Lower leg skin (tissue), 4 donors: ENCODE measurements around the gene AVEN. TPM values are rescaled to one million over a fixed set of nuclear protein-coding genes. Genes with fewer than 3 reads are reported as not detected.

Source experiments
- DNase-seq, 2 donors: peaks; one replicate each; pipeline ENCODE4 v3.0.0-alpha.2; 2019; ENCODE audit warnings: low spot score in 2 of 2
- H3K4me3 ChIP-seq: fragments of 200-600 bp; sonication (generic); 2 replicates; pipeline ENCODE4 v1.5.1; 2017; ENCODE audit warnings: mild to moderate bottlenecking, low read depth; ENCODE audit not compliant: poor library complexity, severe bottlenecking
- CTCF ChIP-seq, 3 donors: fragments of 450-650 bp; IDR thresholded peaks; one replicate each; pipeline ENCODE4 v1.5.1; 2016; ENCODE audit warnings: antibody characterized with exemption in 3 of 3, mild to moderate bottlenecking in 3 of 3, moderate library complexity in 2 of 3
- POLR2A ChIP-seq, 2 donors: fragments of 450-650 bp; IDR thresholded peaks; one replicate each; pipeline ENCODE4 v1.6.1; 2016 to 2017; ENCODE audit warnings: antibody characterized with exemption in 2 of 2, mild to moderate bottlenecking in 1 of 2, moderate library complexity in 1 of 2
- WGBS, 2 donors: methylation state at CpG; one replicate each; pipeline ENCODE4 v1.1.5; 2018; 5-methylcytosine and 5-hydroxymethylcytosine counted together
- intact Hi-C: fragments of 100-400 bp; cut with DNase I; formaldehyde crosslinking; loops from one replicate; pipeline ENCODE4 v1.15.0; 2023; ENCODE audit warnings: low total_unique reads
- total RNA-seq, 4 donors: library from RNA; depleted of rRNA; stranded (reverse); fragments of >200 nt; gene quantifications; one replicate each; pipeline ENCODE4 v1.1.0, GENCODE V29; 2016

AVEN gene
- total RNA-seq, 4 donors from 2014 or later, result 9.7 to 17.0 (median 12.9) TPM

- no peak overlapping the region for H3K4me3 ChIP-seq
- no peak for TF ChIP-seq POLR2A (IDR thresholded peaks at IDR 0.05)
- no peak for TF ChIP-seq CTCF (IDR thresholded peaks at IDR 0.05)
- intact Hi-C loops, result no loop called here
- WGBS, 2 donors, result 92 to 95% methylated on average over 9 of the region's 9 CpGs
- DNase-seq, result no peak
Observed at GRCh38 chr15:33994005-33994615, 44.9 kb downstream of the AVEN start.

- no peak for DNase-seq
- intact Hi-C loops, result no loop called here
- 89 to 95% methylated on average over 4 of the region's 4 CpGs for WGBS, 2 donors
- TF ChIP-seq POLR2A (IDR thresholded peaks at IDR 0.05) (no peak), CTCF (IDR thresholded peaks at IDR 0.05) (no peak)
- H3K4me3 ChIP-seq, result no peak overlapping the region
Observed at GRCh38 chr15:33988384-33988783, 50.6 kb downstream of the AVEN start.

- H3K4me3 ChIP-seq, result no peak overlapping the region
- WGBS, 2 donors, result 96 to 100% methylated on average over 3 of the region's 3 CpGs
- intact Hi-C loops, result no loop called here
- no peak for DNase-seq
- TF ChIP-seq CTCF (IDR thresholded peaks at IDR 0.05) (no peak), POLR2A (IDR thresholded peaks at IDR 0.05) (no peak)
Observed at GRCh38 chr15:33987444-33987843, 51.6 kb downstream of the AVEN start.

- no peak overlapping the region for H3K4me3 ChIP-seq
- TF ChIP-seq POLR2A (IDR thresholded peaks at IDR 0.05), result no peak
- 63 to 67% methylated on average over 3 of the region's 3 CpGs for WGBS, 2 donors
- no peak for DNase-seq
- intact Hi-C loops, result no loop called here
Observed at GRCh38 chr15:33985751-33986150, 53.3 kb downstream of the AVEN start.

GRCh38 chr15:33985287-33985686, 53.7 kb downstream of the AVEN start:
- H3K4me3 ChIP-seq, result no peak overlapping the region
- WGBS, 2 donors, result 50 to 61% methylated on average over 1 of the region's 1 CpG
- no peak for DNase-seq
- TF ChIP-seq POLR2A (IDR thresholded peaks at IDR 0.05) (no peak), CTCF (IDR thresholded peaks at IDR 0.05) (no peak)
- intact Hi-C loops, result no loop called here

- TF ChIP-seq CTCF (IDR thresholded peaks at IDR 0.05) (no peak), POLR2A (IDR thresholded peaks at IDR 0.05) (no peak)
- WGBS, 2 donors, result 84 to 89% methylated on average over 1 of the region's 1 CpG
- intact Hi-C loops, result no loop called here
- no peak for DNase-seq
- H3K4me3 ChIP-seq, result no peak overlapping the region
Observed at GRCh38 chr15:33982516-33982915, 56.5 kb downstream of the AVEN start.
